Panc1 (cell line): ENCODE results near the gene PSMD13. TPM values are rescaled to one million over a fixed set of nuclear protein-coding genes. Genes with fewer than 3 reads are reported as not detected.

Experiments
- ATAC-seq: fragments of 200-7000 bp; cut with Tn5 transposase; 2 replicates; pipeline ENCODE4 v1.9.1; 2020; ENCODE audit warnings: mild to moderate bottlenecking, moderate library complexity
- BruUV-seq: library from RNA; stranded (reverse); fragments of 400-500 nt; replicated peaks from 2 replicates; lab custom pipeline; 2021; lab: Mats Ljungman, UMichigan
- CTCF ChIA-PET: fragments of 300-600 bp; sonication (Branson Sonifier 250); formaldehyde crosslinking; loops from one replicate; lab custom pipeline; 2022; ENCODE audit warnings: antibody characterized with exemption; lab: Charles Lee
- POLR2A ChIA-PET: fragments of 300-600 bp; sonication (Branson Sonifier 250); formaldehyde crosslinking; loops from one replicate; lab custom pipeline; 2022; ENCODE audit warnings: antibody characterized with exemption; lab: Charles Lee
- DNase-seq: peaks from one replicate; pipeline ENCODE4 v3.0.0-alpha.2; 2010; ENCODE audit warnings: low read depth, low spot score
- H3K27ac ChIP-seq: 2 replicates; pipeline ENCODE4 v1.5.1; 2011; ENCODE audit warnings: mild to moderate bottlenecking, low read length, inconsistent platforms
- H3K27me3 ChIP-seq: fragments of 200-500 bp; sonication (Bioruptor generic); 2 replicates; pipeline ENCODE4 v1.6.0; 2014; ENCODE audit warnings: low read length, inconsistent platforms; ENCODE audit not compliant: control insufficient read depth, insufficient read depth
- H3K36me3 ChIP-seq: fragments of 200-500 bp; sonication (Bioruptor generic); 2 replicates; pipeline ENCODE4 v1.5.1; 2014; ENCODE audit warnings: inconsistent platforms, mild to moderate bottlenecking, low read length, moderate library complexity; ENCODE audit not compliant: control insufficient read depth, insufficient read depth
- H3K4me1 ChIP-seq: 2 replicates; pipeline ENCODE4 v1.5.1; 2011; ENCODE audit warnings: inconsistent platforms, mild to moderate bottlenecking, low read length, moderate library complexity; ENCODE audit not compliant: control insufficient read depth, insufficient read depth
- H3K4me3 ChIP-seq, 2 experiments: 2 replicates each; pipeline ENCODE4 v1.5.1; 2011 to 2012; ENCODE audit warnings: low read depth in 2 of 2, low read length in 2 of 2, mild to moderate bottlenecking in 2 of 2, inconsistent platforms in 1 of 2, moderate library complexity in 1 of 2
- H3K9me3 ChIP-seq: fragments of 200-500 bp; sonication (Bioruptor generic); 2 replicates; pipeline ENCODE4 v1.5.1; 2014; ENCODE audit warnings: low read depth, mild to moderate bottlenecking, inconsistent platforms, low read length, moderate library complexity; ENCODE audit not compliant: control insufficient read depth, insufficient read depth
- CTCF ChIP-seq: fragments of 450-650 bp; IDR thresholded peaks from 2 replicates; pipeline ENCODE4 v1.5.1; 2017; ENCODE audit warnings: mild to moderate bottlenecking
- POLR2AphosphoS5 ChIP-seq: IDR thresholded peaks from 2 replicates; pipeline ENCODE4 v1.6.1; 2012; ENCODE audit warnings: mild to moderate bottlenecking, low read depth, low read length, moderate library complexity
- SIN3A ChIP-seq: IDR thresholded peaks from 2 replicates; pipeline ENCODE4 v1.6.1; 2012; ENCODE audit warnings: low read depth, mild to moderate bottlenecking, low read length, moderate library complexity, borderline replicate concordance; ENCODE audit not compliant: insufficient read depth
- TCF7L2 ChIP-seq: IDR thresholded peaks from 2 replicates; pipeline ENCODE4 v1.6.1; 2011; ENCODE audit warnings: mild to moderate bottlenecking, low read depth, low read length, inconsistent platforms
- in situ Hi-C: cut with HindIII; loops from 2 replicates; pipeline ENCODE4 v1.10.0; 2016; ENCODE audit warnings: low sequenced_read_pairs, low pct_unique_long_range_greater_than_20kb
- intact Hi-C: fragments of 100-400 bp; cut with micrococcal nuclease; formaldehyde crosslinking; loops from one replicate; pipeline ENCODE4 v1.10.0; 2022; ENCODE audit not compliant: unreplicated experiment
- total RNA-seq: library from RNA; stranded (reverse); gene quantifications from one replicate; pipeline ENCODE4 v1.2.1, GENCODE V29; 2021; ENCODE audit not compliant: unreplicated experiment
- TF ChIP-seq, protein P1 (sequence below), 2 experiments: IDR thresholded peaks; 2 replicates each; pipeline ENCODE4 v1.6.1; 2011 to 2012; ENCODE audit warnings: low read depth in 2 of 2, control low read depth in 1 of 2, low read length in 1 of 2, mild to moderate bottlenecking in 1 of 2, moderate library complexity in 1 of 2; ENCODE audit not compliant: insufficient read depth in 1 of 2

The PSMD13 gene
- total RNA-seq, 1 experiment from 2014 or later = 271 TPM

GRCh38 chr11:206526-207207 lies 30.1 kb upstream of the PSMD13 start:
- intact Hi-C loops = no loop called here
- BruUV-seq = no TSS peak
- POLR2A ChIA-PET = interaction anchor here (0.8 to 1.0 kb wide), 4 partner anchors 8 to 31 kb away, joined by 3 to 5 read pairs (median 4); no protein-coding TSS in a partner anchor
- ATAC-seq (no peak; the same call in 1 of the 2 replicates), DNase-seq (no peak)
- in situ Hi-C loops = no loop called here
- Histone ChIP-seq H3K4me3 (peak overlapping the region; percentile 99 to 100), H3K27ac (peak overlapping the region; percentile 100), H3K27me3 (no peaks in the 10 kb centered on the region), H3K36me3 (peaks cover 21% of the 10 kb centered on the region), H3K9me3 (no peaks in the 10 kb centered on the region), H3K4me1 (peaks cover 33% of the 10 kb centered on the region)
- CTCF ChIA-PET = interaction anchor here (0.6 to 1.0 kb wide), 3 partner anchors 44 to 242 kb away, joined by 3 to 4 read pairs (median 3); no protein-coding TSS in a partner anchor
- TF ChIP-seq, protein P1, sequence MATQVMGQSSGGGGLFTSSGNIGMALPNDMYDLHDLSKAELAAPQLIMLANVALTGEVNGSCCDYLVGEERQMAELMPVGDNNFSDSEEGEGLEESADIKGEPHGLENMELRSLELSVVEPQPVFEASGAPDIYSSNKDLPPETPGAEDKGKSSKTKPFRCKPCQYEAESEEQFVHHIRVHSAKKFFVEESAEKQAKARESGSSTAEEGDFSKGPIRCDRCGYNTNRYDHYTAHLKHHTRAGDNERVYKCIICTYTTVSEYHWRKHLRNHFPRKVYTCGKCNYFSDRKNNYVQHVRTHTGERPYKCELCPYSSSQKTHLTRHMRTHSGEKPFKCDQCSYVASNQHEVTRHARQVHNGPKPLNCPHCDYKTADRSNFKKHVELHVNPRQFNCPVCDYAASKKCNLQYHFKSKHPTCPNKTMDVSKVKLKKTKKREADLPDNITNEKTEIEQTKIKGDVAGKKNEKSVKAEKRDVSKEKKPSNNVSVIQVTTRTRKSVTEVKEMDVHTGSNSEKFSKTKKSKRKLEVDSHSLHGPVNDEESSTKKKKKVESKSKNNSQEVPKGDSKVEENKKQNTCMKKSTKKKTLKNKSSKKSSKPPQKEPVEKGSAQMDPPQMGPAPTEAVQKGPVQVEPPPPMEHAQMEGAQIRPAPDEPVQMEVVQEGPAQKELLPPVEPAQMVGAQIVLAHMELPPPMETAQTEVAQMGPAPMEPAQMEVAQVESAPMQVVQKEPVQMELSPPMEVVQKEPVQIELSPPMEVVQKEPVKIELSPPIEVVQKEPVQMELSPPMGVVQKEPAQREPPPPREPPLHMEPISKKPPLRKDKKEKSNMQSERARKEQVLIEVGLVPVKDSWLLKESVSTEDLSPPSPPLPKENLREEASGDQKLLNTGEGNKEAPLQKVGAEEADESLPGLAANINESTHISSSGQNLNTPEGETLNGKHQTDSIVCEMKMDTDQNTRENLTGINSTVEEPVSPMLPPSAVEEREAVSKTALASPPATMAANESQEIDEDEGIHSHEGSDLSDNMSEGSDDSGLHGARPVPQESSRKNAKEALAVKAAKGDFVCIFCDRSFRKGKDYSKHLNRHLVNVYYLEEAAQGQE (IDR thresholded peaks at IDR 0.05; ENCODE audit: insufficient read depth in 1 of 2, low read depth in 2 of 2, low read length in 1 of 2) = no peak
- TF ChIP-seq TCF7L2 (no peak), POLR2AphosphoS5 (no peak), CTCF (no peak), SIN3A (no peak)

DNA sequence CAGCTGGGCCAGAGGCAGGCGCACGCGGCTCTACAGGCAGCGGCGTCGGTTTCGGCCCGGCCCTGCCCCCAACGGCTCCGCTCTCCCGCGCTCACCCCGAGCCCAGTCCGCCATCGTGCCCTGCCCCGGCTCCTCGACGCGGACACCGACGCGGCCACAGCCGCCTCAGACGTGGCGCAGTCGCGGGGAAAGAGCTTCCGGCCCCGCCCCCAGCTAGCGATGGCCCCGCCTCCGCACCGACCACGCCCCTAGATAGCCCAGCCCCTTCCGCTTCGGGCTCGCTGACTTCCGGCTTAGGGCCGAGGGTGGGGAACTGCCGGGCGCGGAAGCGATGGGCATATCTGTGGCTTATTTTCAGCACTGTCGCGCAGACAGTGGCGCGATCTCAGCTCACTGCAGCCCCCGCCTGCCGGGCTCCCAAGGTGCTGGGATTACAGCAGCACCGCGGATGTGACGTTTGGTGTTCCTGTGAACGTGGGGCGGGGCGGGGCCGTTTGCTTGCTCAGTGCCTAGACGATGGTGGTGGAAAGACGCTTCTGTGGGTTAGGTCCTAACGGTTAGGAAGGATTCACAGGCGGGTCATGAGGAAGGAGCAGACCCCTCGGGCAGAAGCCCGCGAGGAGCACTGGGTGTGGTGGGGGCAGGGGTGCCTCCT lies 29.4 kb upstream of the PSMD13 start, which contains the start of the genes BET1L and RIC8A:
Gene BET1L (minus strand): TSS at position 192 of the 655 bp plus-strand sequence. CDS start 78 bp downstream, at position 114.
Gene RIC8A (plus strand): TSS at position 501 of the 655 bp plus-strand sequence. CDS start 1,147 bp downstream, outside the sequence.
- POLR2A ChIA-PET = interaction anchor here (0.6 to 1.0 kb wide), 4 partner anchors 9 to 265 kb away, joined by 3 to 5 read pairs (median 3); no protein-coding TSS in a partner anchor

More for the DNA sequence above, 29.4 kb upstream of the PSMD13 start, which contains the start of the genes BET1L and RIC8A:
- DNase-seq = peak; percentile 98
- peak; percentile 95 for TF ChIP-seq POLR2AphosphoS5
- TF ChIP-seq SIN3A = peak; percentile 84; the same call in 1 of the 2 replicates
- TF ChIP-seq CTCF = no peak
- TF ChIP-seq, protein P1 (IDR thresholded peaks at IDR 0.05; ENCODE audit: insufficient read depth in 1 of 2, low read depth in 2 of 2, low read length in 1 of 2) = peak in 1 of 2 experiments; percentile 69; a peak in 1 of 4 replicates
- peak; percentile 73; the same call in 1 of the 2 replicates for TF ChIP-seq TCF7L2
- intact Hi-C loops = no loop called here
- no peaks in the 10 kb centered on the region for H3K9me3 ChIP-seq
- peaks cover 27% of the 10 kb centered on the region for H3K36me3 ChIP-seq
- peak within 1 kb of the TSS; percentile 99 to 100 for H3K4me3 ChIP-seq
- H3K27ac ChIP-seq = peak within 1 kb of the TSS; percentile 100
- CTCF ChIA-PET = interaction anchor here (0.6 to 1.0 kb wide), 3 partner anchors 43 to 241 kb away, joined by 3 to 4 read pairs (median 3); no protein-coding TSS in a partner anchor
- BruUV-seq = no TSS peak
- ATAC-seq = peak; percentile 86
- in situ Hi-C loops = no loop called here
- H3K4me1 ChIP-seq = peaks cover 33% of the 10 kb centered on the region
- no peaks in the 10 kb centered on the region for H3K27me3 ChIP-seq
